ENCODE data around the gene GUSB. TPM values are rescaled to one million over a fixed set of nuclear protein-coding genes. Genes with fewer than 3 reads are reported as not detected.
"Not testable (repeated sequence)": the region's sequence is repeated elsewhere in the genome, so short reads cannot be mapped to it uniquely, and the experiment has no call there.

Gene GUSB
- polyA plus RNA-seq, 1 of the 3 experiments (the other 2 are of a cell fraction), result 96.9 TPM

DNA sequence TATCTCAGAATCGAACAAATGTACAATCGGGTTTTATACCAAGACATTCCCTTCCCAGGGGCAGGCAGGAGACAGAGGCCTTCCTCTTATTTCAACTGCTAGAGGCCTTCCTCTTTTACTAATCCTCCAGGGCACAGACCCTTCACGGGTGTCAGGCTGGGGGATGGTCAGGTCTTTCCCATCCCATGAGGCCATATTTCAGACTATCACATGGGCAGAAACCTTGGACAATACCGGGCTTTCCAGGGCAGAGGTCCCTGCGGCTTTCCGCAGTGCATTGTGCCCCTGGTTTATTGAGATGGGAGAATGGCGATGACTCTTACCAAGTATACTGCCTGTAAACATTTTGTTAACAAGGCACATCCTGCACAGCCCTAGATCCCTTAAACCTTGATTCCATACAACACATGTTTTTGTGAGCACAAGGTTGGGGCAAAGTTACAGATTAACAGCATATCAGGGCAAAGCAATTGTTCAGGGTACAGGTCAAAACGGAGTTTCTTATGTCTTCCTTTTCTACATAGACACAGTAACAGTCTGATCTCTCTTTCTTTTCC lies 23.2 kb upstream of the GUSB start:
- H2AFZ ChIP-seq (ENCODE audit: low read depth); H3K36me3 ChIP-seq (replicated peaks in 1 of 2; ENCODE audit: control insufficient read depth in 1 of 2, insufficient read depth in 2 of 2, low read length in 1 of 2); H3K27ac ChIP-seq (ENCODE audit: low read depth in 2 of 2, low read length in 1 of 2); H3K27me3 ChIP-seq (ENCODE audit: insufficient read depth); H3K4me3 ChIP-seq (ENCODE audit: low read depth in 2 of 2, low read length in 1 of 2); H3K79me2 ChIP-seq (ENCODE audit: insufficient read depth); H3K9ac ChIP-seq; POLR2A ChIA-PET; H3K9me3 ChIP-seq; H4K20me1 ChIP-seq (ENCODE audit: insufficient read depth); H3K4me2 ChIP-seq; H3F3A ChIP-seq (replicated peaks; ENCODE audit: insufficient read depth); DNase-seq; H3K9me2 ChIP-seq: not testable (repeated sequence)
- WGBS (ENCODE audit: low lambda C conversion rate), result 89% methylated on average over 8 of the region's 8 CpGs
- peaks cover 0 to 16% of the 10 kb centered on the region in 2 experiments; a peak in 3 of 4 replicates for H3K4me1 ChIP-seq (ENCODE audit: control insufficient read depth in 1 of 2, insufficient read depth in 2 of 2, low read depth in 1 of 2, low read length in 1 of 2)
- CTCF ChIA-PET, result interaction anchor here (0.6 kb wide), 1 partner anchor 8 kb away, joined by 4 read pairs; no protein-coding TSS in a partner anchor

DNA sequence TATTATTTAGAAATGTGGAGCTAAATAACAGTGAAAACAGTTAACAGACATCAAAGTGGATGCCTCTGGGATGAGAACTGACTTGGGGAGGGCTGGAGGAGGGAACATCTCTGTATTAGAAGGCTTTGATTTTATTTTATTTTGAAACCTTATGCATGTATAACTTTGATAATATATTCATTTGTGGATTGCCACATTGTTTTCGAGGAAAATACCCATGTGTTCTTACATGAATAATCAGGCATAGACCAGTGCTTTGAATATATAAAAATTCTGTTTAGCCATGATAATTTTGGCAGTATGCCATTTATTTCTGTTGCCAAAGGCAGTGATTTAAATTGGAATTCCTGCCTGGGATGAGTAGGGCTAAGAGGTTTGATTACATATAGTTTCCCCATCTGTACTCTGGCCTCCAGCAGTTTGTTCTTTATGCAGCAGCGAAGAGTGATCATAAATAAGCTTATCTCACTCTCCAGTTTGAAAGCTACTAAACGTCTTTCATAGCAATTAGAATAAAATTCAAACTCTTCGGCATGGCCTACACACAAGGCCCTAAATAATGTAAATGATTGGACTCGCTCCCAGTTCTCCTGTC lies 18.9 kb upstream of the GUSB start:
- H3K27ac ChIP-seq (ENCODE audit: low read depth in 2 of 2, low read length in 1 of 2); POLR2A ChIA-PET; H4K20me1 ChIP-seq (ENCODE audit: insufficient read depth); H3K9me2 ChIP-seq; H3K4me1 ChIP-seq (ENCODE audit: control insufficient read depth in 1 of 2, insufficient read depth in 2 of 2, low read depth in 1 of 2, low read length in 1 of 2); H3F3A ChIP-seq (replicated peaks; ENCODE audit: insufficient read depth); H3K9ac ChIP-seq; H3K4me2 ChIP-seq; H3K36me3 ChIP-seq (replicated peaks in 1 of 2; ENCODE audit: control insufficient read depth in 1 of 2, insufficient read depth in 2 of 2, low read length in 1 of 2); DNase-seq; H3K79me2 ChIP-seq (ENCODE audit: insufficient read depth); H3K27me3 ChIP-seq (ENCODE audit: insufficient read depth); H2AFZ ChIP-seq (ENCODE audit: low read depth); H3K4me3 ChIP-seq (ENCODE audit: low read depth in 2 of 2, low read length in 1 of 2); H3K9me3 ChIP-seq: not testable (repeated sequence)
- WGBS (ENCODE audit: low lambda C conversion rate), result 24% methylated on average over 1 of the region's 5 CpGs
- CTCF ChIA-PET, result interaction anchor here (1.0 to 2.9 kb wide), 2 partner anchors 12 to 14 kb away, joined by 3 to 7 read pairs; no protein-coding TSS in a partner anchor

DNA sequence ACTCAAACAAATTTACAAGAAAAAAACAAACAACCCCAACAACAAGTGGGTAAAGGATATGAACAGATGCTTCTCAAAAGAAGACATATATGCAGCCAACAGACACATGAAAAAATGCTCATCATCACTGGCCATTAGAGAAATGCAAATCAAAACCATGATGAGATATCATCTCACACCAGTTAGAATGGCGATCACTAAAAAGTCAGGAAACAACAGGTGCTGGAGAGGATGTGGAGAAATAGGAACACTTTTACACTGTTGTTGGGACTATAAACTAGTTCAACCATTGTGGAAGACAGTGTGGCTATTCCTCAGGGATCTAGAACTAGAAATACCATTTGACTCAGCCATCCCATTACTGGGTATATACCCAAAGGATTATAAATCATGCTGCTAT lies 13.0 kb upstream of the GUSB start:
- POLR2A ChIA-PET; DNase-seq; H3K4me2 ChIP-seq; H3K4me3 ChIP-seq (ENCODE audit: low read depth in 2 of 2, low read length in 1 of 2); H3F3A ChIP-seq (replicated peaks; ENCODE audit: insufficient read depth); H3K36me3 ChIP-seq (replicated peaks in 1 of 2; ENCODE audit: control insufficient read depth in 1 of 2, insufficient read depth in 2 of 2, low read length in 1 of 2); H4K20me1 ChIP-seq (ENCODE audit: insufficient read depth); H3K79me2 ChIP-seq (ENCODE audit: insufficient read depth); H3K9me3 ChIP-seq; CTCF ChIA-PET; H3K4me1 ChIP-seq (ENCODE audit: control insufficient read depth in 1 of 2, insufficient read depth in 2 of 2, low read depth in 1 of 2, low read length in 1 of 2); H3K27ac ChIP-seq (ENCODE audit: low read depth in 2 of 2, low read length in 1 of 2); H2AFZ ChIP-seq (ENCODE audit: low read depth); H3K9ac ChIP-seq; H3K9me2 ChIP-seq; H3K27me3 ChIP-seq (ENCODE audit: insufficient read depth): not testable (repeated sequence)
- WGBS (ENCODE audit: low lambda C conversion rate), result 0% methylated on average over 1 of the region's 1 CpG

DNA sequence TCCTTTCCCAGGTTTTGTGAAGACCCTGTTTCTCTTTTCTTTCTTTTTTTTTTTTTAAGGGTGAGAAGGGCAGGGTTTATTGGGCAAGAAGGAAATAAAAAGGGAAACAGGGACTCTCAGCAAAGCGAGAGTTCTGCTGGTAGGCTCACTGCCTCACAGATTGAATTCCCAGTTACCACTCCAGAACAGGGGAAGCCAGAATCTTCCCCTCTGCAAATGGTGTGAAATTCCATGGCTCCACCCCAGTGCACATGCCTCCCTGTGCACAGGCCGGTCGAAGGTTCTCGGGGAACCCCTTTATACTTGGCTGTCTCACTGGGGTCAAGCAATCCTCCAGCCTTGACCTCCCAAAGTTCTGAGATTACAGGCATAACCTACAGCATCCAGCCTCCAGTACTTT lies 10.5 kb upstream of the GUSB start:
- Histone ChIP-seq H3F3A (replicated peaks; ENCODE audit: insufficient read depth) (no peaks in the 10 kb centered on the region), H3K9ac (no peak overlapping the region), H3K79me2 (ENCODE audit: insufficient read depth) (no peaks in the 10 kb centered on the region), H4K20me1 (ENCODE audit: insufficient read depth) (no peaks in the 10 kb centered on the region), H3K4me1 (ENCODE audit: control insufficient read depth in 1 of 2, insufficient read depth in 2 of 2, low read depth in 1 of 2, low read length in 1 of 2) (no peaks in the 10 kb centered on the region), H2AFZ (ENCODE audit: low read depth) (no peak overlapping the region), H3K4me3 (ENCODE audit: low read depth in 2 of 2, low read length in 1 of 2) (no peak overlapping the region), H3K27ac (ENCODE audit: low read depth in 2 of 2, low read length in 1 of 2) (no peak overlapping the region), H3K9me2 (no peaks in the 10 kb centered on the region), H3K4me2 (no peak overlapping the region), H3K36me3 (replicated peaks in 1 of 2; ENCODE audit: control insufficient read depth in 1 of 2, insufficient read depth in 2 of 2, low read length in 1 of 2) (no peaks in the 10 kb centered on the region), H3K9me3 (no peaks in the 10 kb centered on the region), H3K27me3 (ENCODE audit: insufficient read depth) (no peaks in the 10 kb centered on the region)
- ChIA-PET POLR2A (no interaction called here), CTCF (no interaction called here)
- WGBS (ENCODE audit: low lambda C conversion rate), result over 99% methylated on average over 4 of the region's 4 CpGs
- DNase-seq, result no peak
- TF ChIP-seq, protein P1, sequence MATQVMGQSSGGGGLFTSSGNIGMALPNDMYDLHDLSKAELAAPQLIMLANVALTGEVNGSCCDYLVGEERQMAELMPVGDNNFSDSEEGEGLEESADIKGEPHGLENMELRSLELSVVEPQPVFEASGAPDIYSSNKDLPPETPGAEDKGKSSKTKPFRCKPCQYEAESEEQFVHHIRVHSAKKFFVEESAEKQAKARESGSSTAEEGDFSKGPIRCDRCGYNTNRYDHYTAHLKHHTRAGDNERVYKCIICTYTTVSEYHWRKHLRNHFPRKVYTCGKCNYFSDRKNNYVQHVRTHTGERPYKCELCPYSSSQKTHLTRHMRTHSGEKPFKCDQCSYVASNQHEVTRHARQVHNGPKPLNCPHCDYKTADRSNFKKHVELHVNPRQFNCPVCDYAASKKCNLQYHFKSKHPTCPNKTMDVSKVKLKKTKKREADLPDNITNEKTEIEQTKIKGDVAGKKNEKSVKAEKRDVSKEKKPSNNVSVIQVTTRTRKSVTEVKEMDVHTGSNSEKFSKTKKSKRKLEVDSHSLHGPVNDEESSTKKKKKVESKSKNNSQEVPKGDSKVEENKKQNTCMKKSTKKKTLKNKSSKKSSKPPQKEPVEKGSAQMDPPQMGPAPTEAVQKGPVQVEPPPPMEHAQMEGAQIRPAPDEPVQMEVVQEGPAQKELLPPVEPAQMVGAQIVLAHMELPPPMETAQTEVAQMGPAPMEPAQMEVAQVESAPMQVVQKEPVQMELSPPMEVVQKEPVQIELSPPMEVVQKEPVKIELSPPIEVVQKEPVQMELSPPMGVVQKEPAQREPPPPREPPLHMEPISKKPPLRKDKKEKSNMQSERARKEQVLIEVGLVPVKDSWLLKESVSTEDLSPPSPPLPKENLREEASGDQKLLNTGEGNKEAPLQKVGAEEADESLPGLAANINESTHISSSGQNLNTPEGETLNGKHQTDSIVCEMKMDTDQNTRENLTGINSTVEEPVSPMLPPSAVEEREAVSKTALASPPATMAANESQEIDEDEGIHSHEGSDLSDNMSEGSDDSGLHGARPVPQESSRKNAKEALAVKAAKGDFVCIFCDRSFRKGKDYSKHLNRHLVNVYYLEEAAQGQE (IDR thresholded peaks at IDR 0.05; ENCODE audit: low read depth, low read length), result no peak
- no peak for TF ChIP-seq RAD21 (IDR thresholded peaks at IDR 0.05; ENCODE audit: low read length)
- TF ChIP-seq, protein P2, sequence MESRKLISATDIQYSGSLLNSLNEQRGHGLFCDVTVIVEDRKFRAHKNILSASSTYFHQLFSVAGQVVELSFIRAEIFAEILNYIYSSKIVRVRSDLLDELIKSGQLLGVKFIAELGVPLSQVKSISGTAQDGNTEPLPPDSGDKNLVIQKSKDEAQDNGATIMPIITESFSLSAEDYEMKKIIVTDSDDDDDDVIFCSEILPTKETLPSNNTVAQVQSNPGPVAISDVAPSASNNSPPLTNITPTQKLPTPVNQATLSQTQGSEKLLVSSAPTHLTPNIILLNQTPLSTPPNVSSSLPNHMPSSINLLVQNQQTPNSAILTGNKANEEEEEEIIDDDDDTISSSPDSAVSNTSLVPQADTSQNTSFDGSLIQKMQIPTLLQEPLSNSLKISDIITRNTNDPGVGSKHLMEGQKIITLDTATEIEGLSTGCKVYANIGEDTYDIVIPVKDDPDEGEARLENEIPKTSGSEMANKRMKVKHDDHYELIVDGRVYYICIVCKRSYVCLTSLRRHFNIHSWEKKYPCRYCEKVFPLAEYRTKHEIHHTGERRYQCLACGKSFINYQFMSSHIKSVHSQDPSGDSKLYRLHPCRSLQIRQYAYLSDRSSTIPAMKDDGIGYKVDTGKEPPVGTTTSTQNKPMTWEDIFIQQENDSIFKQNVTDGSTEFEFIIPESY (IDR thresholded peaks at IDR 0.05; ENCODE audit: borderline replicate concordance, low read depth), result no peak
- TF ChIP-seq NRF1 (IDR thresholded peaks at IDR 0.05; ENCODE audit: low read depth, low read length), result no peak
- no peak for TF ChIP-seq FOSL2 (IDR thresholded peaks at IDR 0.05; ENCODE audit: borderline replicate concordance, low read depth)
- no peak for TF ChIP-seq SMC3 (IDR thresholded peaks at IDR 0.05; ENCODE audit: low read depth, low read length)
- TF ChIP-seq GABPA (IDR thresholded peaks at IDR 0.05; ENCODE audit: low read depth), result no peak
- TF ChIP-seq, protein P3, sequence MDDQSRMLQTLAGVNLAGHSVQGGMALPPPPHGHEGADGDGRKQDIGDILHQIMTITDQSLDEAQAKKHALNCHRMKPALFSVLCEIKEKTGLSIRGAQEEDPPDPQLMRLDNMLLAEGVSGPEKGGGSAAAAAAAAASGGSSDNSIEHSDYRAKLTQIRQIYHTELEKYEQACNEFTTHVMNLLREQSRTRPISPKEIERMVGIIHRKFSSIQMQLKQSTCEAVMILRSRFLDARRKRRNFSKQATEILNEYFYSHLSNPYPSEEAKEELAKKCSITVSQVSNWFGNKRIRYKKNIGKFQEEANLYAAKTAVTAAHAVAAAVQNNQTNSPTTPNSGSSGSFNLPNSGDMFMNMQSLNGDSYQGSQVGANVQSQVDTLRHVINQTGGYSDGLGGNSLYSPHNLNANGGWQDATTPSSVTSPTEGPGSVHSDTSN (IDR thresholded peaks at IDR 0.05), result no peak
- no peak for TF ChIP-seq MXI1 (IDR thresholded peaks at IDR 0.05; ENCODE audit: low read depth, low read length)
